Gastrocnemius medialis (tissue), 4 donors: ENCODE results near the gene XPC.

ENCODE experiments used
- POLR2A ChIP-seq, 2 donors: fragments of 450-650 bp; IDR thresholded peaks; one replicate each; pipeline ENCODE4 v1.6.1; 2017; ENCODE audit warnings: antibody characterized with exemption in 2 of 2, mild to moderate bottlenecking in 2 of 2, moderate library complexity in 2 of 2
- TF ChIP-seq, protein P1 (sequence below), 5 experiments: fragments of 450-650 bp in 3 of 5; fragments of 200-600 bp in 2 of 5; sonication (generic) in 2 of 5; IDR thresholded peaks in 4 of 5; conservative IDR thresholded peaks in 1 of 5; 1 replicate in 4 of 5; 2 replicates in 1 of 5; pipeline ENCODE4 v1.5.1; 2016 to 2019; ENCODE audit warnings: antibody characterized with exemption in 5 of 5, mild to moderate bottlenecking in 3 of 5, moderate library complexity in 3 of 5

DNA sequence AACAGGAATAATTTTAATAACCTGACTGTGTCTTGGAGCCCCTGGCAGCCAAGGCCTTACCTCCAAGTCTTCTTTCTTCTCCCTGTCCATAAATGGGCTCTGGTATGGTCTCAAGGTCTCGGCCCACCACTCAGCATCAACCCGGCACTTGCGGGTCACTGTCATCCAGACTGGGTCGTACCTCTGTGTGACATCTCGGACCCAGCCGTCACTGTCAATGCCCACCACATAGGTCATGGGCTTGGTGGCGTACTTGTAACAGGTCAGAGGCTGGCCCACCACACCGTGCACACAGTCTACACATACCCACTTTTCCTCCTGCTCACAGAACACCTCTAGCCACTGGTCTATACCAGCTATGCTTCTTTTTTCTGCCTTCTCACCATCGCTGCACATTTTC is 20.4 kb downstream of the XPC start:
- TF ChIP-seq, protein P1, sequence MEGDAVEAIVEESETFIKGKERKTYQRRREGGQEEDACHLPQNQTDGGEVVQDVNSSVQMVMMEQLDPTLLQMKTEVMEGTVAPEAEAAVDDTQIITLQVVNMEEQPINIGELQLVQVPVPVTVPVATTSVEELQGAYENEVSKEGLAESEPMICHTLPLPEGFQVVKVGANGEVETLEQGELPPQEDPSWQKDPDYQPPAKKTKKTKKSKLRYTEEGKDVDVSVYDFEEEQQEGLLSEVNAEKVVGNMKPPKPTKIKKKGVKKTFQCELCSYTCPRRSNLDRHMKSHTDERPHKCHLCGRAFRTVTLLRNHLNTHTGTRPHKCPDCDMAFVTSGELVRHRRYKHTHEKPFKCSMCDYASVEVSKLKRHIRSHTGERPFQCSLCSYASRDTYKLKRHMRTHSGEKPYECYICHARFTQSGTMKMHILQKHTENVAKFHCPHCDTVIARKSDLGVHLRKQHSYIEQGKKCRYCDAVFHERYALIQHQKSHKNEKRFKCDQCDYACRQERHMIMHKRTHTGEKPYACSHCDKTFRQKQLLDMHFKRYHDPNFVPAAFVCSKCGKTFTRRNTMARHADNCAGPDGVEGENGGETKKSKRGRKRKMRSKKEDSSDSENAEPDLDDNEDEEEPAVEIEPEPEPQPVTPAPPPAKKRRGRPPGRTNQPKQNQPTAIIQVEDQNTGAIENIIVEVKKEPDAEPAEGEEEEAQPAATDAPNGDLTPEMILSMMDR (IDR thresholded peaks at IDR 0.05 in 4 of 5, conservative IDR thresholded peaks at IDR 0.05 in 1 of 5), result no peak
- TF ChIP-seq POLR2A (IDR thresholded peaks at IDR 0.05), result no peak
